CD4-positive, alpha-beta T cell treated with Interleukin-12 subunit alpha and Interleukin-12 subunit beta, for 1 hour (primary cell): ENCODE measurements around the gene OR6M1.

Experiments used
- DNase-seq: peaks from one replicate; pipeline ENCODE4 v3.0.0-alpha.2; 2020

OR6M1 gene

DNA sequence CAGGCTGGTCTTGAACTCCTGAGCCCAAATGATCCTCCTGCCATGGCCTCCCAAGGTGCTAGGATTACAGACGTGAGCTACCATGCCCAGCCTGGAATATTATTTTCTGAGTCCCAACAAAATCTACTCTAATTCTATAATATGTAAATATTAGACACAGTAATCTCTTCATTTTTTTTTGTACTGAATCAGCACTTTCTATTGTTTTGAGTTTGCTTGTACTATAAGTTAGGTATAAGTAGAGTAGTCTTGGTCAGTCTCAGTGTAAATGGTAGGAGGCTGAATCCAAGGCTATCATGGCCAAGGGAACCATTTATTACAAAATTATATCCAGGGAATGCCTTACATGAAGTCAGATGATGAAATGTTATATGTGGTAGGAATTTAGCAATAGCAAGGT is 32.2 kb downstream of the OR6M1 start:
- no peak for DNase-seq

DNA sequence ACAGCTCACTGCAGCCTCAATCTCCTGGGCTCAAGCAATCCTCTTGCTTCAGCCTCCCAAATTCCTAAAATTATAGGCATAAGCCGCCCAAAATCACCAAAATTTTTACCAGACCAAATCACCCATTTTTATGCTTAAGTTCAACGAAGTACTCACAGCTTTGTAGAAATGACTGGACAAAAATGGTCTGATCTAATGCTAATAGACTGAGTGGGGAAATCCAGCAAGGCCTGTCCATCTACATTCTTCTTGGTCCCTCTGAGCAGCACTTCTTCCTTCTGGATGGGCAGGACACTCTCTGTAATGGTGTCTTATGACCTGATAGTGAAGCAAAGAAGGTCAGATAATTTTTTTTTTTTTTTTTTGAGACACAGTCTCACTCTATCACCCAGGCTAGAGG is 33.1 kb downstream of the OR6M1 start:
- DNase-seq: no peak

DNA sequence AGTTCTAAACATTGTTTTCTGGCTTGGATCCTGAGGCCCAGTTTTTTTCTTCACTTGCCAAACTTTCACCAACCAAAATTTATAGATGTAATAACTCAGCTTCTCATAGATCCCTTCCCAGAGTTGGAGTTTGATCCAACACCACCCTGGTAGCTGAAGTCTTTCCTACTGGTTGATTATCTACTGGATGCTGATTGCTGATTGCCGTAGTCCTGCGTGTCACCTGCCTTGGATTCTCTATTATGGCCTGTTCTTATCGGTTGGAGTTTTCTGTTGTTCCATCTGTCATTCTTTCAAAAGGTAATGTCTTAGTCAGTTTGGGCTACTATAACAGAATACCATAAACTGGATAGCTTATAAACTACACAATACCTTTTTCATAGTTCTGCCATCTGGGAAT is 34.5 kb downstream of the OR6M1 start:
- no peak for DNase-seq

DNA sequence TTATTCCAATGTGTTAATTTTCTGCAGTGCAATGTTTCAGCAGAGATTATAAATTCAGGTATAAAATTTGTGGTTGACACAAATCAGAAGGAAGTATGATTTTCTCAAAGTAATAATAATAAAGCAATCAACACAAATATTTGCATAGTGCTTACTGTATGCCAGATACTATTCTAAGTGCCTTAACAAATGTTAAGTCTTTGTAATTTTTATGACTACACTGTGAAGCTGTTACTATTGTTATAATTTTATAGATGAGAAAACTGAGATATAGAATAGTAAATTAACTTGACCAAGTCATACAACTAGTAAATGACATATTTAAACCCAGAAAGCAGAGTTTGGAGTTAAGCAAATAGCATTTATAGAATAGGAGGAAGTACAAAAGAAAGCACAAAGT is 35.4 kb downstream of the OR6M1 start:
- no peak for DNase-seq

DNA sequence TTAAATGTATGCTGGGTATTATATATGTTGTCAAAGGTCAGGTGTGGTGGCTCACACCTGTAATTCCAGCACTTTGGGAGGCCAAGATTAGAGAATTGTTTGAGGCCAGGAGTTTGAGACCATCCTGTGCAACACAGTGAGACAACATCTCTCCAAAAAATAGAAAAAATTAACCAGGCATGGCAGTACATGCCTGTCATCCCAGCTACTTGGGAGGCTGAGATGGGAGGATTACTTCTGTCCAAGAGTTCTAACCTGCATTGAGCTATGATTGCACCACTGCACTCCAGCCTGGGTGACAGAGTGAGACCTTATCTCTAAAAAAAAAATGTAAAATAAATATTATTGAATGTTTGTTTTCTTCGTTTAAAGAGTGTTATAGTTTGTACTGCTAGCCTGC is 40.5 kb downstream of the OR6M1 start:
- DNase-seq: no peak

DNA sequence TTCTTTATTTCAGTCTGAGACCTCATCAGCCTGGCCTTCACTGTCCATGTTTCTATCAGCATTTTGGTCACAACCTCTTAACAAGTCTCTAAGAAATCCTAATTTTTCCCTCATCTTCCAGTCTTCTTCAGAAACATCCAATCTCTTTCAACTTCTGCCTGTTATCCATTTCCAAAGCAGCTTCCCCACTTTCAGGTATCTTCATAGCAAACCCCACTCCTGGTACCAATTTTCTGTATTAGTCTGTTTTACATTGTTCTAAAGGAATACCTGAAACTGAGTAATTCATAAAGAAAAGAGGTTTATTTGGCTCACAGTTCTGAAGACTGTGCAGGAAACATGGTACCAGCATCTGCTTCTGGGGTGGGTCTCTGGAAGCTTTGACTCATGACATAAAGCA is 43.7 kb downstream of the OR6M1 start:
- no peak for DNase-seq

DNA sequence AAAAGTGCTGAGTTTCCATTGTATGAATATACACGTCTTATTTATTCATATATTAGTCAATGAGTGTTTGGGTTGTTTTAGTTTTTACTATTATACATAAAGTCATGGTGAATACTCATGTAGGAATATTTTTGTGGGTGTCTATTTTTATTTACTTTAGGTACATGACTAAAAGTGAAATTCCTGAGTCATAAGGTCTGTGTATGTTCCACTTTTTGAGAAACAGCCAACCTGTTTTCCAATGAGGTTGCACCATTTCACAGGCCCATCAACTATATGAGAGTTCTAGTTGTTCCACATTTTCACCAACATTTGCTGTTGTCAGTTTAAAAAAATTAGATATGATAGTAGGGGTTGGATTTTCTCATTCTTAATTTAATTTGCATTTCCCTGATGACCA is 45.3 kb downstream of the OR6M1 start:
- DNase-seq: no peak

DNA sequence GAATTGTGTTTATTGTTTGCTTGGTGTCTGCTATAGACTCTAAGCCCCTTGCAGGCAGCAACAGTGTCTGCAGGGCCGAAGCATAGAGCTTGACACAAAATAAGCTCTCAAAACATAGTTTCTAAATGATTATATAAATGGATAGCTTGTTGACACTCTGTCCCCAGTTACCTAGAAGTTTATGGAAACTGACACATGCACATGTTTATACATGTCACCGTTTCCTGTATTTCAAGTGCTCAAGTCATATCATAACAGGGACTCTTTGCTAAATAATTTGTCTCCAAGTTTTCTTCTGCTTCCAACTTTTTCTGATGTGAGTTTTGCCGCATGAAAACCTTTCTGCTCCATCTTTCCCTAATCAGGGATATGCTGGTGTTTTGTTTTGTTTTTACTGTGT is 48.2 kb downstream of the OR6M1 start:
- DNase-seq: no peak

DNA sequence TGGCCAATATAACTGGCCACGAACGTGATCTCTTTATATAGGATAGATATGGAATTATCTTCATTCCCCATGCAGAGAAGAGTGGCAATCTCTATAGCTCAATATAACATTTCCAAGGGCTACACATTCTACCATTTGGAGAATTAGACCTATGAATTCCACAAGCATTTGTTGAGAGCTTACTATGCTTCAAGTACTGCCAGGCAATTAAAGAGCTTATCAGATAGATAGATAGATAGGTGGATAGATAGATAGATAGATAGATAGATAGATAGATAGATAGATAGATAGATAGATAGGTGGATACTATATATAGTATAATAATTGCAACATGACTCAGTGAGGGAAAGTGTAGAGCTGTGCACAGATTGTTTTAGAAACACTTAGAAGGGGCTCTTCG is 50.3 kb downstream of the OR6M1 start:
- no peak for DNase-seq
